ENCODE measurements around the gene GJB2. TPM values are rescaled to one million over a fixed set of nuclear protein-coding genes. Genes with fewer than 3 reads are reported as not detected.

The GJB2 gene
- total and polyA plus RNA-seq, 2 of the 8 experiments (the other 6 are each of a cell fraction or from before 2014, with no cell fraction given) = 0.20 to 0.21 TPM

DNA sequence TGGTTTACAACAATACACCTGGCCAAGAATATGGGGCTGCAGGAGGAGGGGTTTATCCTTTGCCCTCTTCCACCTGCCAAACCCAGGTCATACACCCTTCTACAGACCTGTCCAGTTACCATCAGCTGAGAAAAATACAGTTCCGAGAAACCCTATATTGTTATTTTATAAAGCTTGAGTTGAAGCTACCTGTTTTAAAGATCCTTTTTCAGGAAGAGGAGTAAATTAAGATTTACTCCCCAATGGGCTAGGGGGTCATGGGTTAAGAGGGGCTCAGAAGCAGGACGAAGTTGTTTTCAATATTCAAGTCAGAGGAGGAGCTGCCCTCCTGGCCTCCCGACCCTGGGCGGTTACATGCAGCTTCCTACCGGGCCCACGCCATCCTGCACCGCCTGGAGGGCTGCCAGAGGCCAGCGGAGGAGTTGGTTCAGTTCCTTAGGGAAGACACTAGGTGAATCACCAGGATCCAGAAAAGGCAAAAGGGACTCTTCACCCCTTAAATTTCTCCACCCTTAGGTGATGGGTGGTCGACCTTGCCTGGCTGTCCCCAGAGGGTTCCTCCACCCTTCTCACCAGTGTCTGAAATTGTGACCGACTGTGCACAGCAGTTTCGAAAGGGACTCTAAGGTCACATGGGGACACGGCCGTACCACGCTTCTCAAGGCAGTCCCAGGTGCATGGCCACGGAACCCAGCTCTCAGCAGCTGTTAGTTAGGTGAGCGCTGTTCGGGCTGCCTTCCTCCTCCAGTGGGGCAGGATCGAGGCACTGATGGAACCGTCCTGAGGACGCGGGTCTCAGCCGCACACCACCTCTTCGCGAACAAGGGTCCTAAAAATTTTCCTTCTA is 1.2 kb downstream of the GJB2 start:
- Histone ChIP-seq H3K27me3 (replicated peaks in 1 of 4; ENCODE audit: control insufficient read depth in 3 of 4, extremely low read depth in 1 of 4, insufficient read depth in 3 of 4, low read length in 3 of 4) (peaks cover 52 to 77% (median 75%) of the 10 kb centered on the region in 4 experiments), H2AFZ (ENCODE audit: low read length) (0 out of 2 replicates have a peak overlapping the region, but pooled peaks have one; percentile 6), H3K9ac (replicated peaks in 1 of 4; ENCODE audit: extremely low read depth in 1 of 4, low read depth in 3 of 4, low read length in 3 of 4) (0 out of 7 replicates have a peak overlapping the region, but pooled peaks of 1 of the 4 experiments have one; percentile 36), H2BK120ac (replicated peaks; ENCODE audit: low read depth, low read length) (no peak overlapping the region), H2BK15ac (ENCODE audit: low read length) (no peak overlapping the region), H3K4ac (replicated peaks; ENCODE audit: insufficient read length, low read depth, low read length) (no peak overlapping the region), H3K36me3 (ENCODE audit: control insufficient read depth in 2 of 4, insufficient read depth in 4 of 4, low read length in 3 of 4) (no peaks in the 10 kb centered on the region; a peak in 1 of 8 replicates), H3K79me1 (ENCODE audit: low read depth, low read length) (no peaks in the 10 kb centered on the region; the same call in 1 of the 2 replicates), H3K18ac (ENCODE audit: extremely low read depth, low read length) (no peak overlapping the region), H2BK20ac (ENCODE audit: low read length) (no peak overlapping the region), H2BK5ac (ENCODE audit: low read depth, low read length) (no peak overlapping the region), H3K23ac (ENCODE audit: insufficient read length) (no peak overlapping the region), H3K79me2 (ENCODE audit: control insufficient read depth in 1 of 2, insufficient read depth in 2 of 2, low read length in 2 of 2) (no peaks in the 10 kb centered on the region), H2AK5ac (ENCODE audit: low read depth, low read length) (no peak overlapping the region), H3K56ac (replicated peaks; ENCODE audit: insufficient read length, low read depth, low read length) (no peak overlapping the region), H3K23me2 (ENCODE audit: low read depth, low read length) (peaks cover 6% of the 10 kb centered on the region; the same call in 1 of the 2 replicates), H3K4me1 (replicated peaks in 1 of 4; ENCODE audit: control insufficient read depth in 3 of 4, insufficient read depth in 4 of 4, low read length in 3 of 4) (peaks cover 0 to 13% (median 5%) of the 10 kb centered on the region in 4 experiments; a peak in 6 of 7 replicates), H4K20me1 (replicated peaks in 1 of 2; ENCODE audit: control insufficient read depth in 1 of 2, insufficient read depth in 2 of 2, low read length in 2 of 2) (peaks cover 0 to 9% of the 10 kb centered on the region in 2 experiments), H3K4me2 (ENCODE audit: insufficient read depth in 1 of 2, low read depth in 2 of 2, low read length in 2 of 2) (peak overlapping the region; percentile 59 to 79), H4K5ac (ENCODE audit: insufficient read length, low read depth, low read length) (no peak overlapping the region), H2BK12ac (ENCODE audit: low read depth, low read length) (no peak overlapping the region; the same call in 1 of the 2 replicates), H3K9me3 (ENCODE audit: insufficient read depth in 2 of 2, low read depth in 1 of 2, low read length in 1 of 2) (no peaks in the 10 kb centered on the region), H4K8ac (ENCODE audit: extremely low read depth, insufficient read depth, low read length) (no peak overlapping the region; the same call in 1 of the 2 replicates), H3K14ac (ENCODE audit: insufficient read length) (no peak overlapping the region), H4K91ac (replicated peaks; ENCODE audit: insufficient read length, low read length) (no peak overlapping the region), H3K27ac (ENCODE audit: low read depth, low read length) (no peak overlapping the region), H3K4me3 (ENCODE audit: extremely low read depth in 1 of 4, insufficient read depth in 2 of 4, low read depth in 3 of 4, low read length in 4 of 4) (peak overlapping the region; percentile 7 to 63 (median 42); a peak in 7 of 8 replicates)
- peak in 1 of 2 experiments; percentile 55 for DNase-seq (ENCODE audit: low read depth in 1 of 2, low spot score in 2 of 2)
- FAIRE-seq = no peak
- CTCF ChIA-PET (ENCODE audit: partially characterized antibody) = interaction anchor here (0.7 to 2.1 kb wide), 6 partner anchors 10 to 301 kb away, joined by 3 to 17 read pairs (median 5); no protein-coding TSS in a partner anchor
- POLR2A ChIA-PET (ENCODE audit: partially characterized antibody) = no interaction called here
- 25% methylated on average over 24 of the region's 24 CpGs; no CpG with 5 or more reads in 1 of the 2 experiments for WGBS, 2 experiments (ENCODE audit: extremely low coverage in 1 of 2, insufficient coverage in 1 of 2, insufficient read length in 1 of 2, insufficient replicate concordance in 2 of 2, low coverage in 1 of 2, low lambda C conversion rate in 2 of 2, missing lambda C conversion rate in 1 of 2)
- TF ChIP-seq CBX8 (IDR thresholded peaks at IDR 0.05; ENCODE audit: borderline replicate concordance, low read depth, low read length) (no peak), RNF2 (IDR thresholded peaks at IDR 0.05; ENCODE audit: borderline replicate concordance, low read depth, low read length, missing control alignments, poor library complexity, severe bottlenecking) (peak; percentile 69), BACH1 (IDR thresholded peaks at IDR 0.05; ENCODE audit: low read length) (no peak), JUN (IDR thresholded peaks at IDR 0.05; ENCODE audit: low read depth, low read length) (no peak), RXRA (IDR thresholded peaks at IDR 0.05; ENCODE audit: insufficient read depth, low read depth, low read length) (0 out of 2 replicates have a peak, but pooled peaks have one; percentile 11), TBP (IDR thresholded peaks at IDR 0.05; ENCODE audit: low read depth, low read length) (no peak), HDAC2 (IDR thresholded peaks at IDR 0.05; ENCODE audit: borderline replicate concordance in 1 of 2, low read depth in 2 of 2, low read length in 2 of 2) (no peak), BRCA1 (IDR thresholded peaks at IDR 0.05; ENCODE audit: low read depth, low read length) (no peak), SIRT6 (IDR thresholded peaks at IDR 0.05; ENCODE audit: low read length) (no peak), CEBPB (IDR thresholded peaks at IDR 0.05; ENCODE audit: low read depth, low read length) (no peak)
- TF ChIP-seq, protein P1, sequence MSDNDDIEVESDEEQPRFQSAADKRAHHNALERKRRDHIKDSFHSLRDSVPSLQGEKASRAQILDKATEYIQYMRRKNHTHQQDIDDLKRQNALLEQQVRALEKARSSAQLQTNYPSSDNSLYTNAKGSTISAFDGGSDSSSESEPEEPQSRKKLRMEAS (IDR thresholded peaks at IDR 0.05) = 0 out of 2 replicates have a peak, but pooled peaks have one; percentile 4
